OCI-LY7 (cell line): ENCODE results near the gene BFSP1.

ENCODE experiments used
- CTCF ChIP-seq: fragments of 200-600 bp; sonication (generic); conservative IDR thresholded peaks from 2 replicates; pipeline ENCODE4 v1.5.1; 2014; ENCODE audit warnings: mild to moderate bottlenecking, antibody characterized with exemption, low read length, moderate library complexity, mixed read lengths
- EZH2phosphoT487 ChIP-seq: fragments of 200-600 bp; sonication (generic); IDR thresholded peaks from 2 replicates; pipeline ENCODE4 v1.6.1; 2018; ENCODE audit warnings: low read depth, borderline replicate concordance, mild to moderate bottlenecking, mixed run types, antibody characterized with exemption, low read length, moderate library complexity, mixed read lengths

DNA sequence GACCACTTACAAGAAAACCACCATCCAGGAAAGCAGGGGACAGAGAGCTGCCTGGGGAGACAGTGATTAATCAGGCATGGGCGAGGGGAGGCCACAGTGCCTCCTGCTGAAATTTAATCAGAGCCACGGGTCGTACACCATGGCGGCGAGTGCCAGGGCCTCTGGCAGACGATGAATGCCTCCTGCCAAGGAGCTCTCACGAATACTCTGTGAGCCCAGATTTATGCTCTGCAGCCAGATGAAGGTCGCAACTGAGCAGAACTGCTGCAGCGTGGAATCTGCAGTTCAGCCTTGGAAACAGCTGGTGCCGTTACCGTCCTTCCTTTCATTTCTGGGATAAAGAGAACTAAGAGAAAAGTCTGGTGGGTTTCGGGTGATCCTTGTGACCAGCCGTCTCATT lies 85.6 kb downstream of the BFSP1 start:
- TF ChIP-seq CTCF = no peak
- no peak for TF ChIP-seq EZH2phosphoT487
